Stimulated activated CD4-positive, alpha-beta T cell treated with anti-CD3 and anti-CD28 coated beads, Interleukin-15, amount 100 ng/mL, for 48 hours (primary cell): ENCODE measurements around the gene SSB.
"Not testable (repeated sequence)": the region's sequence is repeated elsewhere in the genome, so short reads cannot be mapped to it uniquely, and the experiment has no call there.

Experiments
- DNase-seq, 2 donors: peaks; one replicate each; pipeline ENCODE4 v3.0.0-alpha.2; 2020; ENCODE audit warnings: low read depth in 2 of 2

Gene SSB

GRCh38 chr2:169828141-169828811 is 29.6 kb downstream of the SSB start:
- no peak for DNase-seq

DNA sequence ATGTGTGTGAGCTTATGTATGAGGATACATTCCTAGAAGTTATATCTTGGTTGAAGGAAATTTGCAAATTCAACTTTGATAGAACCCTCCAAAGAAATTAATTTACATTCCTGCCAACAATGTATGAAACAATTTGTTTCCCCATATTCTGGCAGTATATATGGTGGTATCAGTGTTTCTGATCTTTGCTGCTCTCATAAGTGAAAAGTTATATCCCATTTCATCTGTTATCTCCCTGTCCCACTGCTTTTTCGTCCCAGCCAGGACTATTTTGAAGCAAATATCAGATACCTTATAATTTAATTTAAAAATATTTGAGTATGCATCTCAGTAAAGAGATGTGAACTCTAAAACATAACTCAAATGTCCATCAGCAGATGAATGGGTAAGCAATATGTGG is 35.7 kb downstream of the SSB start:
- DNase-seq: no peak

- DNase-seq: no peak
Observed at GRCh38 chr2:169838743-169839489, 40.2 kb downstream of the SSB start.

DNA sequence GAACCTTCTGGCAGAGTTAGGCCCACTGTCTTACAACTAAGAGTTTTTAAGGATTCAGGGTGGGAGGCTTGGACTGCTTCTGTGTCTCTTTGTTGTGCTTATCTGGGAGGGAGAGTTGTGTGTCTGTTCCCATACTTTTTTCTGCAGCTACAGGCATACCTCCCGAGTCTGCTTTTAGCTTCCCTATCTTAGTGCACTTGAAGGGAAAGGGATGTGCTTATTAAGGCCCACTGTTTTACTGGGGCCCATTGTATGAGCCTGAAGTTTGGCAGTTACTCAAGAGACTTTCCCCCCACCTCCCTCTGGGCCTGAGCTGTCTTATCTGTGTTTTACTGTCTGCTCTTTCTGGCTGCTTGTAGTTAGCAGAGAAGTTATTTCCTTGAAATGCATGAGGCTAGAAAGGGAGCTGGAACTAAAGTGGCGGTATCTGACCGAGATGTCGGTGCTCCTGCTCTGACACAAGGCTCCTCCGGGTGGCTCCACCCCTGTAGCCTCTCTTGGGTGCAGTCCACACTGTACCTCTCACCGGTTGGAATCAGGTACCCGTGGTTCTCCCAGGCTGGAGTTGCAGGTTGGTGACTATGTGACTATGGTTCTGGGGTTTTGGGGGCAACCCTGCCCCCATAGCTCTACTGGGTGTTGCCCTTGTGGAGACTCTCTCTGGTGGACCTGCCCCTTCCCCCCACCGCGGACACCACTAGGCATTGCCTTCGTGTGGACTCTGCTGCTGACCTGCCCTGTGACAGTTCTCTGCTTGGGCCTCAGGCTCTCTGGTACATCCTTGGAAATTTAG is 41.5 kb downstream of the SSB start:
- DNase-seq: no peak

- no peak for DNase-seq
Observed at GRCh38 chr2:169840747-169841142, 42.1 kb downstream of the SSB start.

DNA sequence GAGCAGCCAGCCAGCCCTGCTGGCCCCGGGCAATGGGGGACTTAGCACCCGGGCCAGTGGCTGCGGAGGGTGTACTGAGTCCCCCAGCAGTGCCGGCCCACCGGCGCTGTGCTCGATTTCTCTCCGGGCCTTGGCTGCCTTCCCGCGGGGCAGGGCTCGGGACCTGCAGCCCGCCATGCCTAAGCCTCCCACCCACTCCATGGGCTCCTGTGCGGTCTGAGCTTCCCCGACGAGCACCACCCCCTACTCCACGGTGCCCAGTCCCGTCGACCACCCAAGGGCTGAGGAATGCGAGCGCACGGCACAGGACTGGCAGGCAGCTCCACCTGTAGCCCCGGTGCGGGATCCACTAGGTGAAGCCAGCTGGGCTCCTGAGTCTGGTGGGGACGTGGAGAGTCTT is 43.0 kb downstream of the SSB start:
- not testable (repeated sequence) for DNase-seq

GRCh38 chr2:169845016-169845415 is 46.3 kb downstream of the SSB start:
- DNase-seq: no peak

- DNase-seq: not testable (repeated sequence)
Observed at GRCh38 chr2:169848959-169849693, 50.5 kb downstream of the SSB start.

- DNase-seq: no peak
Observed at GRCh38 chr2:169849710-169850109, 51.0 kb downstream of the SSB start.

DNA sequence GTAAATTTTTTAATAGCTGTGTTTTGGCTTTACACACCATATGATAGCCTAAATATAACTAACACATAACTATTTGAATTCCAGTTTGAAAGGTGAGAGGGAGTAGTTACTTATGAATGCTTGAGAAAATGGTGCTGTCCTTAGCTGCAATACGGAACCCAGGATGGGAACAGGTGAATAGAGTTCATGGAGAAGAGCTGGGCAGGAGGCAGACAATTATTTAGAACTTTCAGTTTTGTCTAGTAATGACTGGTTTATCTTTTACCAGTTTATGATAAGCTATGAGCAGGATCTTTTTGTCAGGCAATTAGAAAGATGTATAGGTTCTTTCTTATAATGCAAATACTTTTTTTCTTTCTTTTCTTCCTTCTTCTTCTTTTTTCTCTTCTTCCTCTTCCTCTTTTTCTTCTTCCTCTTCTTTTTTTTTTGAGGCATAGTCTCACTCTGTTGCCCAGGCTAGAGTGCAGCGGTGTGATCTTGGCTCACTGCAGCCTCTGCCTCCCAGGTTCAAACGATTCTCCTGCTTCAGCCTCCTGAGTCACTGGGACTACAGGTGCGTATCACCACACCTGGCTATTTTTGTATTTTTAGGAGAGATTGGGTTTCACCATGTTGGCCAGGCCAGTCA is 54.5 kb downstream of the SSB start:
- DNase-seq: no peak

- DNase-seq: not testable (repeated sequence)
Observed at GRCh38 chr2:169855281-169856258, 56.9 kb downstream of the SSB start.

DNA sequence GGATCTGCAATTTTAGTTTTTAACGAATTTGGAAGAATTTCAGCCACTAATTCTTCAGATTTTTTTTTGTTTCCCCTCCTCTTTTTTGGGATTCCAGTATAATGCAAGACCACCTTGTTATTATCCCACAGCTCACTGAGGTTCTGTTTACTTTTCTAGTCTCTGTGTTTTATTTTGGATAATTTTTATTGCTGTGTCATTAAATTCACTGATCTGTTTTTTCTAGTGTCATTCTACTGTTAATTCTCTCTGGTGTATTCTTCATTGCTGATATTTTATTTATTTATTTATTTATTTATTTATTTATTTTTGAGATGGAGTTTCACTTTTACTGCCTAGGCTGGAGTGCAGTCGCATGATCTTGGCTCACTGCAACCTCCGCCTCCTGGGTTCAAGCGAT is 60.8 kb downstream of the SSB start:
- no peak for DNase-seq

DNA sequence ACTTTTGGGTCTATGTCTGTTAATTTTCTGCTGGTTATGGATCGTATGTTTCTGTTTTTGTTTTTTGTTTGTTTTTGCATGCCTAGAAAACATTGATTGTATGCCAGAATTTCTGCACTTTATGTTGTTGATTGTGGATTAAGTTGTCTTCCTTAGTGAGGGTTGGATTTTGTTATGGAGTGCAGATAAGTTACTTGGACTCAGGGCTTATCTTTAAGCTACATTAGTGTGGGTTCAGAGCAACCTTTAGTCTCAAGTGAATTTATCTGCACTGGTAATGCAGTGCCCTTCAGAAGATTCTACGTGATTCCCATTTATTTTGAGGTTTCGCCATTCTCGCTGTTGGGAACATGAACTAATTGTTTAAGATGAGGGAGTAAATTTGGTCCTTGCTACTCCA is 61.5 kb downstream of the SSB start:
- DNase-seq: no peak
